Osteocyte (in vitro differentiated cells): Measurements from ENCODE around the gene PDHA2. TPM values are rescaled to one million over a fixed set of nuclear protein-coding genes. Genes with fewer than 3 reads are reported as not detected.
"Not testable (repeated sequence)": the region's sequence is repeated elsewhere in the genome, so short reads cannot be mapped to it uniquely, and the experiment has no call there.

Experiments used
- DNase-seq: peaks from one replicate; pipeline ENCODE4 v3.0.0; 2021; ENCODE audit warnings: mixed read lengths; ENCODE audit not compliant: unreplicated experiment; ENCODE audit errors: extremely low spot score
- H3K27ac Mint-ChIP-seq: one replicate; pipeline ENCODE4 v1.8.0; 2021; ENCODE audit warnings: mild to moderate bottlenecking, mixed read lengths; ENCODE audit not compliant: unreplicated experiment
- H3K27me3 Mint-ChIP-seq: one replicate; pipeline ENCODE4 v1.8.0; 2021; ENCODE audit warnings: mixed read lengths; ENCODE audit not compliant: unreplicated experiment
- H3K36me3 Mint-ChIP-seq: one replicate; pipeline ENCODE4 v1.8.0; 2021; ENCODE audit warnings: mixed read lengths; ENCODE audit not compliant: unreplicated experiment
- H3K4me1 Mint-ChIP-seq: one replicate; pipeline ENCODE4 v1.8.0; 2021; ENCODE audit warnings: mixed read lengths; ENCODE audit not compliant: unreplicated experiment
- H3K4me3 Mint-ChIP-seq: one replicate; pipeline ENCODE4 v1.8.0; 2021; ENCODE audit warnings: mild to moderate bottlenecking, moderate library complexity, mixed read lengths; ENCODE audit not compliant: unreplicated experiment
- H3K9me3 Mint-ChIP-seq: one replicate; pipeline ENCODE4 v1.8.0; 2021; ENCODE audit warnings: mixed read lengths; ENCODE audit not compliant: unreplicated experiment
- CTCF ChIP-seq: fragments of 200-600 bp; sonication (generic); IDR thresholded peaks from 2 replicates; pipeline ENCODE4 v1.5.0; 2021; ENCODE audit warnings: antibody characterized with exemption, mild to moderate bottlenecking, moderate library complexity
- total RNA-seq: library from RNA; stranded (reverse); gene quantifications from 2 replicates; pipeline ENCODE4 v1.2.1, GENCODE V29; 2021

Gene PDHA2
- total RNA-seq, 1 donor from 2014 or later = not detected

GRCh38 chr4:95847908-95848460, 8.1 kb downstream of the PDHA2 start:
- no peak for TF ChIP-seq CTCF
- Mint-ChIP-seq H3K4me1 (no peaks in the 10 kb centered on the region), H3K36me3 (no peaks in the 10 kb centered on the region), H3K9me3 (no peaks in the 10 kb centered on the region), H3K4me3 (no peak overlapping the region), H3K27ac (no peak overlapping the region), H3K27me3 (peaks cover 4% of the 10 kb centered on the region)
- DNase-seq = no peak

- Mint-ChIP-seq H3K36me3 (no peaks in the 10 kb centered on the region), H3K4me3 (no peak overlapping the region), H3K27me3 (peaks cover 4% of the 10 kb centered on the region), H3K9me3 (no peaks in the 10 kb centered on the region), H3K4me1 (no peaks in the 10 kb centered on the region), H3K27ac (no peak overlapping the region)
- no peak for DNase-seq
- no peak for TF ChIP-seq CTCF
Measured at GRCh38 chr4:95850161-95850560, 10.3 kb downstream of the PDHA2 start.

- no peaks in the 10 kb centered on the region for H3K9me3 Mint-ChIP-seq
- no peak overlapping the region for H3K27ac Mint-ChIP-seq
- no peak overlapping the region for H3K4me3 Mint-ChIP-seq
- no peak for DNase-seq
- no peak for TF ChIP-seq CTCF
- H3K36me3 Mint-ChIP-seq = no peaks in the 10 kb centered on the region
- H3K27me3 Mint-ChIP-seq = no peaks in the 10 kb centered on the region
- peaks cover 6% of the 10 kb centered on the region for H3K4me1 Mint-ChIP-seq
Measured at GRCh38 chr4:95857761-95858160, 17.9 kb downstream of the PDHA2 start.

GRCh38 chr4:95867919-95868318, 28.0 kb downstream of the PDHA2 start:
- Mint-ChIP-seq H3K4me3 (no peak overlapping the region), H3K4me1 (no peaks in the 10 kb centered on the region), H3K9me3 (peaks cover 28% of the 10 kb centered on the region), H3K36me3 (peaks cover 2% of the 10 kb centered on the region), H3K27ac (no peak overlapping the region), H3K27me3 (no peaks in the 10 kb centered on the region)
- TF ChIP-seq CTCF = no peak
- DNase-seq = no peak

- H3K27me3 Mint-ChIP-seq, H3K27ac Mint-ChIP-seq, H3K36me3 Mint-ChIP-seq, H3K4me1 Mint-ChIP-seq, DNase-seq, H3K4me3 Mint-ChIP-seq: not testable (repeated sequence)
- peaks cover 28% of the 10 kb centered on the region for H3K9me3 Mint-ChIP-seq
Measured at GRCh38 chr4:95869414-95869813, 29.5 kb downstream of the PDHA2 start.
